Type B pancreatic cell (in vitro differentiated cells): ENCODE measurements around the gene MN1. TPM values are rescaled to one million over a fixed set of nuclear protein-coding genes. Genes with fewer than 3 reads are reported as not detected.

Experiments used
- DNase-seq: peaks from one replicate; pipeline ENCODE4 v3.0.0; 2021; ENCODE audit warnings: mixed read lengths; ENCODE audit not compliant: unreplicated experiment; ENCODE audit errors: extremely low spot score
- H3K27ac Mint-ChIP-seq: 2 replicates; pipeline ENCODE4 v1.8.0; 2021; ENCODE audit warnings: mild to moderate bottlenecking, mixed read lengths
- H3K27me3 Mint-ChIP-seq: 2 replicates; pipeline ENCODE4 v1.8.0; 2021; ENCODE audit warnings: mixed read lengths
- H3K36me3 Mint-ChIP-seq: 2 replicates; pipeline ENCODE4 v1.8.0; 2021; ENCODE audit warnings: mixed read lengths
- H3K4me1 Mint-ChIP-seq: one replicate; pipeline ENCODE4 v1.8.0; 2021; ENCODE audit warnings: mixed read lengths; ENCODE audit not compliant: unreplicated experiment
- H3K4me3 Mint-ChIP-seq: 2 replicates; pipeline ENCODE4 v1.8.0; 2021; ENCODE audit warnings: mild to moderate bottlenecking, mixed read lengths
- H3K9me3 Mint-ChIP-seq: 2 replicates; pipeline ENCODE4 v1.8.0; 2021; ENCODE audit warnings: mixed read lengths
- CTCF ChIP-seq: fragments of 200-600 bp; sonication (generic); conservative IDR thresholded peaks from 2 replicates; pipeline ENCODE4 v1.5.0; 2021; ENCODE audit warnings: antibody characterized with exemption, mild to moderate bottlenecking
- total RNA-seq: library from RNA; stranded (reverse); gene quantifications from 2 replicates; pipeline ENCODE4 v1.2.1, GENCODE V29; 2021; ENCODE audit warnings: low replicate concordance

MN1 gene
- total RNA-seq, 1 donor from 2014 or later: 17.0 TPM

GRCh38 chr22:27754247-27754887 lies 47.2 kb downstream of the MN1 start:
- H3K27ac Mint-ChIP-seq: no peak overlapping the region
- no peak for DNase-seq
- no peaks in the 10 kb centered on the region for H3K36me3 Mint-ChIP-seq
- H3K4me1 Mint-ChIP-seq: peaks cover 37% of the 10 kb centered on the region
- no peaks in the 10 kb centered on the region for H3K9me3 Mint-ChIP-seq
- H3K27me3 Mint-ChIP-seq: peaks cover 14% of the 10 kb centered on the region
- no peak overlapping the region for H3K4me3 Mint-ChIP-seq
- TF ChIP-seq CTCF: no peak

GRCh38 chr22:27752771-27753170 lies 48.8 kb downstream of the MN1 start:
- TF ChIP-seq CTCF: no peak
- DNase-seq: no peak

GRCh38 chr22:27752141-27752540 lies 49.4 kb downstream of the MN1 start:
- no peak for DNase-seq
- H3K4me1 Mint-ChIP-seq: peaks cover 53% of the 10 kb centered on the region
- no peaks in the 10 kb centered on the region for H3K9me3 Mint-ChIP-seq
- H3K4me3 Mint-ChIP-seq: no peak overlapping the region
- H3K27ac Mint-ChIP-seq: no peak overlapping the region
- H3K36me3 Mint-ChIP-seq: no peaks in the 10 kb centered on the region
- H3K27me3 Mint-ChIP-seq: peaks cover 30% of the 10 kb centered on the region
- TF ChIP-seq CTCF: no peak

More at GRCh38 chr22:27752771-27753170, 48.8 kb downstream of the MN1 start:
- Mint-ChIP-seq H3K4me3 (no peak overlapping the region), H3K36me3 (no peaks in the 10 kb centered on the region), H3K27ac (no peak overlapping the region), H3K9me3 (no peaks in the 10 kb centered on the region), H3K4me1 (peaks cover 53% of the 10 kb centered on the region), H3K27me3 (peaks cover 30% of the 10 kb centered on the region)

- Mint-ChIP-seq H3K9me3 (no peaks in the 10 kb centered on the region), H3K36me3 (no peaks in the 10 kb centered on the region), H3K4me3 (no peak overlapping the region), H3K27ac (no peak overlapping the region), H3K4me1 (peaks cover 53% of the 10 kb centered on the region), H3K27me3 (peaks cover 30% of the 10 kb centered on the region)
- DNase-seq: no peak
- TF ChIP-seq CTCF: no peak
Observed at GRCh38 chr22:27751277-27752070, 50.1 kb downstream of the MN1 start.

GRCh38 chr22:27750584-27751265 lies 50.8 kb downstream of the MN1 start:
- peak overlapping the region; percentile 39 for H3K27ac Mint-ChIP-seq
- H3K9me3 Mint-ChIP-seq: no peaks in the 10 kb centered on the region
- H3K36me3 Mint-ChIP-seq: no peaks in the 10 kb centered on the region
- H3K4me1 Mint-ChIP-seq: peaks cover 51% of the 10 kb centered on the region
- peaks cover 36% of the 10 kb centered on the region for H3K27me3 Mint-ChIP-seq
- no peak for DNase-seq
- TF ChIP-seq CTCF: no peak
- H3K4me3 Mint-ChIP-seq: no peak overlapping the region
